Measurements from ENCODE around the gene RNASEH1. TPM values are rescaled to one million over a fixed set of nuclear protein-coding genes. Genes with fewer than 3 reads are reported as not detected.

RNASEH1 gene
- total and polyA plus RNA-seq, 11 donors = 12.8 to 31.4 (median 20.0) TPM

DNA sequence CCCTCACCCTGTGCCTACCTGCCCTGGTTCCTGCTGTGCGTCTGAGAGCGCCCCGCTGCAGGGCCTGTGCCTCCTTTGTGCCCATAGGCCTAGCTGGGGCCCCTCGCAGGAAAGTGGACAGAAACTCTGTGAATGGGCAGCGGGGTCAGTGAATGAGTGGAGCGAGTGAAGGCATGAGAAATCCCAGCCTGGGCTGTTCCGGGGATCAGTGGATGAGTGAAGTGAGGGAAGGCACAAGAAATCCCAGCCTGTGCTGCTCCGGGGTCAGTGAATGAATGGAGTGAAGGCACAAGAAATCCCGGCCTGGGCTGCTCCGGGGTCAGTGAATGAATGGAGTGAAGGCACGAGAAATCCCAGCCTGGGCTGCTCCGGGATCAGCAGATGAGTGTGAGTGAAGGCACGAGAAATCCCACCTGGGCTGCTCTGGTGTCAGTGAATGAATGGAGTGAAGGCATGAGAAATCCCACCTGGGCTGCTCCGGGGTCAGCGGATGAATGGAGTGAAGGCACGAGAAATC lies 38.8 kb upstream of the RNASEH1 start:
- TF ChIP-seq, protein P1, sequence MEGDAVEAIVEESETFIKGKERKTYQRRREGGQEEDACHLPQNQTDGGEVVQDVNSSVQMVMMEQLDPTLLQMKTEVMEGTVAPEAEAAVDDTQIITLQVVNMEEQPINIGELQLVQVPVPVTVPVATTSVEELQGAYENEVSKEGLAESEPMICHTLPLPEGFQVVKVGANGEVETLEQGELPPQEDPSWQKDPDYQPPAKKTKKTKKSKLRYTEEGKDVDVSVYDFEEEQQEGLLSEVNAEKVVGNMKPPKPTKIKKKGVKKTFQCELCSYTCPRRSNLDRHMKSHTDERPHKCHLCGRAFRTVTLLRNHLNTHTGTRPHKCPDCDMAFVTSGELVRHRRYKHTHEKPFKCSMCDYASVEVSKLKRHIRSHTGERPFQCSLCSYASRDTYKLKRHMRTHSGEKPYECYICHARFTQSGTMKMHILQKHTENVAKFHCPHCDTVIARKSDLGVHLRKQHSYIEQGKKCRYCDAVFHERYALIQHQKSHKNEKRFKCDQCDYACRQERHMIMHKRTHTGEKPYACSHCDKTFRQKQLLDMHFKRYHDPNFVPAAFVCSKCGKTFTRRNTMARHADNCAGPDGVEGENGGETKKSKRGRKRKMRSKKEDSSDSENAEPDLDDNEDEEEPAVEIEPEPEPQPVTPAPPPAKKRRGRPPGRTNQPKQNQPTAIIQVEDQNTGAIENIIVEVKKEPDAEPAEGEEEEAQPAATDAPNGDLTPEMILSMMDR (IDR thresholded peaks at IDR 0.05) = no peak
- TF ChIP-seq POLR2A (IDR thresholded peaks at IDR 0.05) = no peak
- DNase-seq (no peak), ATAC-seq (no peak)
- Histone ChIP-seq H3K36me3 (no peaks in the 10 kb centered on the region), H3K27me3 (peaks cover 0 to 5% (median 0%) of the 10 kb centered on the region in 9 donors), H3K4me3 (no peak overlapping the region), H3K27ac (no peak overlapping the region), H3K4me1 (peaks cover 0 to 14% (median 8%) of the 10 kb centered on the region in 12 donors), H3K9me3 (no peaks in the 10 kb centered on the region)
- intact Hi-C loops (cut with DNase I) = loop anchor here in 3 of 10 donors (5.0 kb wide), 1 partner anchor 50 kb away; no protein-coding TSS in a partner anchor
- 78 to 87% (median 86%) methylated on average over 14 to 16 of the region's 16 CpGs for WGBS, 4 donors

DNA sequence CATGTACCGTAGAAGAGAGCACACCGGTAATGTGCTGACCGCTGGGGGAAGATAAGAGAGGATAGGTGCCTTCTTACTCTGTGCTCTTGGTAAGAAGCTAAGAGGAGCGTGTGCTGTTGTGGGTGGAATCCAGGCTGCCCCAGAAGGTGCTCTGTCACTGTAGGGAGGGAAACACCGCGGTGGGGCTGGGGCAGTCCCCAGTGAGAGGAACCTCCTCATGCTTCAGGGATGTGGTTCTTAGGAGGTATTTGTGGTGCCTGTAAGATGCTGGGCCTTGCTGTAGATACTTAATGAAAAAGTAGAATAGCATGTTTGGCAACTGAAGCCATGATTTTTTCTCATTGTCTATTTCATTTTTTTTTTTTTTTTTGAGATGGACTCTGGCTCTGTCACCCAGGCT lies 37.9 kb upstream of the RNASEH1 start:
- Histone ChIP-seq H3K36me3 (no peaks in the 10 kb centered on the region), H3K4me1 (peaks cover 0 to 14% (median 8%) of the 10 kb centered on the region in 12 donors), H3K9me3 (no peaks in the 10 kb centered on the region), H3K27me3 (peaks cover 0 to 5% (median 0%) of the 10 kb centered on the region in 9 donors), H3K27ac (no peak overlapping the region), H3K4me3 (peak overlapping the region in 5 of 12 donors; percentile 27 to 48 (median 48))
- 78 to 90% (median 80%) methylated on average over 6 of the region's 6 CpGs for WGBS, 4 donors
- no peak for TF ChIP-seq POLR2A (IDR thresholded peaks at IDR 0.05)
- TF ChIP-seq, protein P1 (IDR thresholded peaks at IDR 0.05) = no peak
- intact Hi-C loops (cut with DNase I) = loop anchor here in 5 of 10 donors (2.0 to 5.0 kb wide), 2 partner anchors 51 to 55 kb away; no protein-coding TSS in a partner anchor
- DNase-seq (no peak), ATAC-seq (no peak)

DNA sequence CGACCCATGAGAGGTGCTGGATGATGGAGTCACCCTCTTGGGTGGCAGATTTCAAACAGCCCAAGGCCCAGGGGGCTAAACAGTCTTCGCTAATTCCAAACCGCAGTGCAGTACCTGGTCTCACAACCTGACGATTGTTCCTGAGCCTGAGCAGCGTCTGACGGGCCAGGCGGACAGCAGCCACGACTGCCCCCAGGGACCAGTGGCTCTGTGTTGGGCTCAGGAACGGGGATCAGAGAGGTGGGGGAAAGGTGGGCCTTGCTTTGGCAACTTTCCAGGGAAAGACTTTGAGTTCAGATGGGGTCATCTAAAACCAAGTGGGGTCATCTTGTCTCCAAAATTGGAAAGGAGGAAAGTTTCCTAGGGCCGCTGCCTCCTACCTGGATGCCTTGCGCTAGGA lies 37.3 kb upstream of the RNASEH1 start:
- H3K27ac ChIP-seq = peak overlapping the region in 7 of 12 donors; percentile 2 to 58 (median 49)
- H3K9me3 ChIP-seq = no peaks in the 10 kb centered on the region
- TF ChIP-seq, protein P1 (IDR thresholded peaks at IDR 0.05) = no peak
- no peak for TF ChIP-seq POLR2A (IDR thresholded peaks at IDR 0.05)
- intact Hi-C loops (cut with DNase I) = loop anchor here in 5 of 10 donors (2.0 to 5.0 kb wide), 2 partner anchors 52 to 55 kb away; no protein-coding TSS in a partner anchor
- ATAC-seq (peak in 3 of 4 donors; percentile 6 to 13 (median 10)), DNase-seq (no peak)
- peak overlapping the region in 10 of 12 donors; percentile 3 to 48 (median 40) for H3K4me3 ChIP-seq
- WGBS, 4 donors = 71 to 80% (median 75%) methylated on average over 4 to 11 of the region's 11 CpGs
- H3K27me3 ChIP-seq = peaks cover 0 to 5% (median 0%) of the 10 kb centered on the region in 9 donors
- H3K4me1 ChIP-seq = peaks cover 0 to 14% (median 8%) of the 10 kb centered on the region in 12 donors
- H3K36me3 ChIP-seq = no peaks in the 10 kb centered on the region

DNA sequence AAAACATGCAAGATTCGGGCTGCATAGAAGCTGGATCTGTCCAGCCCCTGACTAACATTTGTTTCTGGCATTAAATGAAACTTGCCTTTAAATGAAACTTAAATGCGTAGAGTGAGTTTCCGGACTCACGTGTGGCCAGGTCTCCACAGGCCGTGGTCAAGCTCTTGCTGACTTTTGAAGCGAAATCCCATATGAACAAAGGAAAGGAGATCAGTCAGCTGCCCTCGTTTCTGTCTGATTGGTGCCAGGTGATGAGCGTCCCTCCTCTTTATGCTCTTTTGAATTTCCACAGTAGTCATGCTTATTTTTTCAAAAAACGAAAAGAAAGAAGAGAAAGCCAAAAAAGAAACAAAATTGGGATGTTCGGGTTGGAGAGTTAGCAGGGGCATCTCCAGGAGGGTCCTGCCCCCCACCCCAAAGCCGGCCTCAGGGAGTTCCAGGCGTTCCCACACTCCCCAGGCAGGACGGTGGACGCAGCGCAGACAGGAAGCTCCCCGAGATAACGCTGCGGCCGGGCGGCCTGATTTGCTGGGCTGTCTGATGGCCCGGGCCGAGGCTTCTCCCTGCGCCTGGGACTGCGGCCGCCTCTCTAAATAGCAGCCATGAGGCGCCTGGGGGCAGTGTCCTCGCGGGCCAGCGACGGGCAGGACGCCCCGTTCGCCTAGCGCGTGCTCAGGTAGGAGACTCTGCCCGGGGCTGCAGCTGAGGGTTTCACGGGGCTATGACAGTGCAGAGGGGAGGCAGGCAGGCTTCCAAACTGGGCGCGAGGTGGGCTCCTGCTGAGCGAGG lies 36.6 kb upstream of the RNASEH1 start, which contains the start of gene COLEC11:
COLEC11 (plus strand) TSS at position 620 of the 789 bp plus-strand sequence. CDS start 9,229 bp downstream, outside the sequence.
- Histone ChIP-seq H3K9me3 (no peaks in the 10 kb centered on the region), H3K4me1 (peaks cover 0 to 14% (median 8%) of the 10 kb centered on the region in 12 donors), H3K27me3 (peaks cover 0 to 5% (median 0%) of the 10 kb centered on the region in 9 donors), H3K36me3 (no peaks in the 10 kb centered on the region), H3K4me3 (peak within 1 kb of the TSS in 11 of 12 donors; percentile 3 to 48 (median 35)), H3K27ac (peak within 1 kb of the TSS in 9 of 12 donors; percentile 2 to 58 (median 44))
- intact Hi-C loops (cut with DNase I) = loop anchor here in 5 of 10 donors (2.0 to 5.0 kb wide), 2 partner anchors 53 to 56 kb away; no protein-coding TSS in a partner anchor
- TF ChIP-seq, protein P1 (IDR thresholded peaks at IDR 0.05) = peak in 11 of 12 donors; percentile 13 to 65 (median 40)
- no peak for TF ChIP-seq POLR2A (IDR thresholded peaks at IDR 0.05)
- peak; percentile 71 to 82 (median 73) for DNase-seq
- peak; percentile 76 to 97 (median 94) for ATAC-seq
- WGBS, 4 donors = 19 to 31% (median 21%) methylated on average over 28 to 40 of the region's 40 CpGs
